Activated CD8-positive, alpha-beta T cell treated with anti-CD3 and anti-CD28 coated beads, Interleukin-2, amount 10 ng/mL, durations not matched to agents 7 days and 5 days (primary cell): ENCODE measurements around the gene ELAVL1. TPM values are rescaled to one million over a fixed set of nuclear protein-coding genes. Genes with fewer than 3 reads are reported as not detected.
A peak's percentile ranks its signal among the peaks of the same experiment; 100 is the strongest.

Experiments used
- ATAC-seq: fragments of 150-1000 bp; cut with Tn5 transposase; one replicate; pipeline ENCODE4 v1.10.0; 2021; ENCODE audit warnings: moderate library complexity
- CTCF ChIA-PET: fragments of 350-600 bp; sonication (Branson Sonifier 250); formaldehyde crosslinking; loops from one replicate; lab custom pipeline; 2021; ENCODE audit warnings: antibody characterized with exemption; lab: Charles Lee
- POLR2A ChIA-PET: fragments of 350-600 bp; sonication (Branson Sonifier 250); formaldehyde crosslinking; loops from one replicate; lab custom pipeline; 2021; ENCODE audit warnings: antibody characterized with exemption; lab: Charles Lee
- DNase-seq: peaks from one replicate; pipeline ENCODE4 v3.0.0-alpha.2; 2020
- H3K27ac Mint-ChIP-seq: one replicate; pipeline ENCODE4 v1.8.0; 2021; ENCODE audit warnings: mild to moderate bottlenecking, mixed read lengths
- H3K27me3 Mint-ChIP-seq: one replicate; pipeline ENCODE4 v1.8.0; 2021; ENCODE audit warnings: low read depth, mixed read lengths
- H3K36me3 Mint-ChIP-seq: one replicate; pipeline ENCODE4 v1.8.0; 2021; ENCODE audit warnings: low read depth, mixed read lengths
- H3K4me1 Mint-ChIP-seq: one replicate; pipeline ENCODE4 v1.8.0; 2021; ENCODE audit warnings: low read depth, mixed read lengths
- H3K4me3 Mint-ChIP-seq: one replicate; pipeline ENCODE4 v1.8.0; 2021; ENCODE audit warnings: mild to moderate bottlenecking, mixed read lengths
- H3K9me3 Mint-ChIP-seq: one replicate; pipeline ENCODE4 v1.8.0; 2022; ENCODE audit warnings: mixed read lengths; ENCODE audit not compliant: insufficient read depth
- total RNA-seq, 2 experiments: library from RNA; stranded (reverse); gene quantifications; one replicate each; pipeline ENCODE4 v1.2.3, GENCODE V29; 2021

ELAVL1 gene
- total RNA-seq, result 100 to 1,000 TPM; 128 to 132 TPM

DNA sequence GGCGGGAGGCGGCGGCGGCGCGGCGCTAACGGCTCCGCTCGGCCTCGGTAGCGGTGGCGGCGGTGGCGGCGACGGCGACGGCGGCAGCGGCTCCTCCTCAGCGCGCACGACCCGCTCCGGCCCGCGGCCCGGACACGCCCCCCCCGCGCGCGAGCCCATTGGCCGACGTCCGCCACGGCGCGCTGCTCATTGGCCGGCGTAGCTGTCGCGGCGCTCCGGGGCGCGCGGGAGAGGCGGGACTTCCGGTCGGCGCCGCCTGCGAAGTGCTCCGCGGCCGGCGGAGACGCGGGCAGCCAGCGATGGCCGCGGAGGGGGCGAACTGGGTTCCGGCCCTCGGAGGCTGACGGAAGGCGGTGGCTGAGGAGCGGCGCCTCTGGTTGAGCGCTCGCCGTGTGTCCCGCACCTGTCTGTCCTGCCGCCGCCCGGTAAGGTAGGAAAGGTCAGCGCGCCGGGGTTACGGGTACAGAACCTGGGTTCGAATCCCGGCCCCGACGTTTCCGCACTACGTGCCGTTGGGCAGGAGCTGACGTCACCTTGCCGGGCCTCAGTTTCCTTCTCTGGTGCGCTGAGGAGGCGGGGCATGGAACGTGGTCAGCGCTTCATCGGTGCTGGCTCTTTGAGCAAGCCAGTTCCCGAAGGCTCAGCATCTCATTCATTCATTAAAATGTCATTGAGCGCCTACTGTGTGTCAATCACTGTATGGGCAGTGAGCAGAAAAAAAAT lies at the start of gene ELAVL1:
TSS of gene ELAVL1 (minus strand) at position 108 of the 723 bp plus-strand sequence. CDS start 13,826 bp downstream, outside the sequence.
- Mint-ChIP-seq H3K4me3 (peak within 1 kb of the TSS; percentile 84), H3K9me3 (no peaks in the 10 kb centered on the region), H3K27me3 (no peaks in the 10 kb centered on the region), H3K36me3 (peaks cover 13% of the 10 kb centered on the region), H3K27ac (peak within 1 kb of the TSS; percentile 86), H3K4me1 (peaks cover 35% of the 10 kb centered on the region)
- POLR2A ChIA-PET, result interaction anchor here (1.4 kb wide), 1 partner anchor 62 kb away, joined by 5 read pairs; the partner anchor contains the start of gene TIMM44
- ATAC-seq, result peak; percentile 93
- CTCF ChIA-PET, result interaction anchor here (0.5 to 2.7 kb wide), 6 partner anchors 19 to 325 kb away, joined by 3 to 16 read pairs (median 3); partner anchors contain the start of genes TIMM44 and TRAPPC5
- DNase-seq, result peak; percentile 90

DNA sequence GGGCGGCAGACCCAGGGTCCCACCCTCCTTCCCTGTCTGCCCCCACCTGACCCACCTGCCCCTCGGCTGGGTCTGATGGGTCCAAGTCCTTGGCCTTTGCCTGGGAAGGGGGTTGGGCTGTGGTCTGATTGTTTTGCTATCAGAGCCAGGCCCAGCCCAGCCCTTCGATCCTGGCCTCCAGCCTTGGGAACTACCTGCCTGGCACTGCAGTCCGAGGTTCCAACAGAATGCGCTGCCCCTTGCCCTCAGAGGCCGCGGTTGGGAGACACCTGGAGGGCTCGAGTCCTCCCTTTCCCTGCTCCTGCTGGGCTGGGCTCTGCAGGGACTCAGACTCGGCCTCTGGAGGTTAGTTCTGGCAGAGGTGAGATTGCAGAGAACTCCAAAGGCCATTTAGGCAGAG lies 48.7 kb upstream of the ELAVL1 start:
- Mint-ChIP-seq H3K27ac (no peak overlapping the region), H3K4me1 (peaks cover 31% of the 10 kb centered on the region), H3K4me3 (no peak overlapping the region), H3K27me3 (peaks cover 4% of the 10 kb centered on the region), H3K9me3 (no peaks in the 10 kb centered on the region), H3K36me3 (no peaks in the 10 kb centered on the region)
- POLR2A ChIA-PET, result no interaction called here
- CTCF ChIA-PET, result no interaction called here
- ATAC-seq (no peak), DNase-seq (no peak)

DNA sequence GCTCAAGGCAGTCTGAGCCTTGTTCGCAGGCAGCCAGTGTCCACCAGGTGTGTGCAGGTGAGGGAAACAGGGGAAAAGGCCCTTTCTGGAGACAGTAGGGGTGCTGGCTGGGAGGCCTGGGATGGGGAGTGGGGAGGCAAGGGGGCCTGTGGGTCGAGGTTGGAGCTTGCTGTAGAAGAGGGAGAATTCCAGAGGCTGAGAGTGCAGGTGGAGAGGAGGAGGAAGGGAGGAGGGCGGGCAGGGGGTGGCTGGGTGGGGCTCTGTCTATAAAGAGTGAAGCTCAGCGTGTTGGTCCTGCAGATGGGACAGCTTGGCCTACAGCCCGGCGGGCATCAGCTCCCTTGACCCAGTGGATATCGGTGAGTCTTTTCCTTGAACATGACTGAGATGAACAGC lies 47.0 kb upstream of the ELAVL1 start, which contains the start of gene CCL25:
TSS of gene CCL25 (plus strand) at position 297 of the 396 bp plus-strand sequence. CDS start 290 bp downstream, outside the sequence.
- no peak for DNase-seq
- H3K9me3 Mint-ChIP-seq, result no peaks in the 10 kb centered on the region
- peaks cover 38% of the 10 kb centered on the region for H3K4me1 Mint-ChIP-seq
- H3K4me3 Mint-ChIP-seq, result peak within 1 kb of the TSS; percentile 64
- ChIA-PET POLR2A (no interaction called here), CTCF (no interaction called here)
- peaks cover 7% of the 10 kb centered on the region for H3K27me3 Mint-ChIP-seq
- no peaks in the 10 kb centered on the region for H3K36me3 Mint-ChIP-seq
- peak within 1 kb of the TSS; percentile 97 for H3K27ac Mint-ChIP-seq
- no peak for ATAC-seq

DNA sequence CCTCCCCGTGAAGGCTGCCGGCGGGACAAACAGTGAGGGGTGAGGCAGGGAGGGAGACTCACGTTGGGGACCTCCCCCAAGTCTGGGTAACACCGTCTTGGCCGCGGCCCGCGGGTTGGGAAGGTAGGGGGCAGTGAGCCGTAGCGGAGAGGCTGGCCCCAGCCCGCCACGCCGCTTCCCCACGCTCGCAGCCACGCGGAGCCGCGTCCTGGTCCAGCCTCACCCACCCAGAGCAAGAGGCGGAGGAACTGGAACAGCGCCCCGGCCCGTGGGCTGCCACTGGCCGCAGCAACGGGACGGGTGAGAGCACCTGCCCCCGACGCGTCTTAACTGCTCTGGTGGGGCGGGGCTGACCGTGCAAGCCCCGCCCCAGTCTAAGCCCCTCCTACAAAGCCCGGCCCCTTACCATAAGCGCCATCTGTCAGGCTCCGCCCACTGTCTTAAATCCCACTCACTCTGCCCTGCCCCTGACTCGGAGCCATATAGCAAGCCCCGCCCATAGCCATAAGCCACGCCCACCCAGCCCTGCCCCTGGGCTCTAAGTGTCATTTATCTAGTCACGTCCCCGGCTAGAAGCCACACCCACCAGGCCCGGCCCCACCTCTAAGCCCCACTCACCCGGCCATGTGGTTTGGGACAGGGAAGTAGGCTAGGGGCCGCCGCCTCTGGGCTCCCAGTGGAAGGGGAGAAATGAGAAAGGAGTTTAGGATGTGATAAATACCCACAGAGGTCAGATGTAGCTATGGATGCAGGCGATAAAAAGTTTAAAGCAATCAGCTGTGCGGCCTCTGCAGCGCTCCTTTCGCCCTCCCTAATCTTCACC lies 45.0 kb upstream of the ELAVL1 start:
- peak overlapping the region; percentile 76 for H3K27ac Mint-ChIP-seq
- ATAC-seq, result peak; percentile 90
- DNase-seq, result peak; percentile 92
- no peaks in the 10 kb centered on the region for H3K9me3 Mint-ChIP-seq
- POLR2A ChIA-PET, result no interaction called here
- peaks cover 44% of the 10 kb centered on the region for H3K4me1 Mint-ChIP-seq
- peaks cover 7% of the 10 kb centered on the region for H3K27me3 Mint-ChIP-seq
- peak overlapping the region; percentile 38 for H3K4me3 Mint-ChIP-seq
- CTCF ChIA-PET, result no interaction called here
- no peaks in the 10 kb centered on the region for H3K36me3 Mint-ChIP-seq

DNA sequence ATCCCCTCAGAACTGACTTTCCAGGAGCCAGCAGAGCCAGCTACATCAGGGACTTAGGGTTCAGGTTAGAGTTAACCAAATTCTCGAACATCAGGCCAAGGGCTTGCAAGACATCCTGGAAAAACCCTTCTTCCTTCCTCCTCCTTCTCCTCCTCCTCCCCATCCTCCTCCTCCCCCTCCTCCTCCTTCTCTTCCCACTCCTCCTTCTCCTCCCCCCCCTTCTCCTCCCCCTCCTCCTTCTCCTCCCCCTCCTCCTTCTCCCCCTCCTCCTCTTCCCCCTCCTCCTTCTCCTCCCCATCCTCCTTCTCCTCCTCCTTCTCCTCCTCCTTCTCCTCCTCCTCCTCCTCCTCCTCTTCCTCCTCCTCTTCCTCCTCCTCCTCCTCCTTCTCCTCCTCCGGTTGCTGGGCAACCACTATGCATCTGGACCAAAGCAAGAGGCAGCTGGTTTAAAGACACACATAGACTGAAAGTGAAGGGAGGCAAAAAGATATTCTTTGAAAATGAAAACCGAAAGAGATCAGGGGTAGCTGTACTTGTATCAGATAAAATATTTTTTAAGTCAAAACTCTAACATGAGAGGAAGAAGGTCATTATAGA lies 41.2 kb upstream of the ELAVL1 start:
- H3K36me3 Mint-ChIP-seq, result no peaks in the 10 kb centered on the region
- CTCF ChIA-PET, result no interaction called here
- peaks cover 12% of the 10 kb centered on the region for H3K27me3 Mint-ChIP-seq
- peaks cover 26% of the 10 kb centered on the region for H3K4me1 Mint-ChIP-seq
- no peak for ATAC-seq
- no peaks in the 10 kb centered on the region for H3K9me3 Mint-ChIP-seq
- no peak overlapping the region for H3K27ac Mint-ChIP-seq
- DNase-seq, result no peak
- POLR2A ChIA-PET, result no interaction called here
- H3K4me3 Mint-ChIP-seq, result no peak overlapping the region

DNA sequence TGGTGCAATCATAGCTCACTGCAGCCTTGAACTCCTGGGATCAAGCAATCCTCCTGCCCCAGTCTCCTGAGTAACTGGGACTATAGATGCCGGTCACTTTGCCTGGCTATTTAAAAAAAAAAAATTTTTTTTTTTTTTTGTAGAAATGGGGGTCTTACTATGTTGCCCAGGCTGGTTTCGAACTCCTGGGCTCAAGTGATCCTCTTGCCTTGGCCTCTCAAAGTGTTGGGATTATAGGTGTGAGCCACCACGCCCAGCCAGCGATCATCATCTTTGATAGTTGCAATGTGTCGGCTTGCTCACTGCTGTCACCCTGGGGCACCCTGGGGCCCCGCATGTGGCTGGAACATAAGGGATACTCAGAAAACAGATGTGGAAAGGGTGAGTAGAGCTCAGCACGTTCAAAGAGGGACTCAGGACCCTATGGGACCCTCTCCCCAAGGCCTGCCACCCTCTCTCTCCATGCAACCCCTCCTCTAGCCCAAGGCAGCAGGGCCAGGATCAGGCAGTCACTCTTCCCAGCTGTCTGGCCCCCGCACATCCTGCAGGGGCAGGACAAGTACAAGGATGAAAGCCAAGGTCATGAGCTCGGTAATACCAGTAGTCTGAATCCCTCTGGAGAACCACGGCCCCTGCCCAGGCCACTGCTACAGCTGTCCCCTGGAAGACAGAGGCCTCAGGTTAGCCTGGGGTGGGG lies 40.6 kb upstream of the ELAVL1 start:
- Mint-ChIP-seq H3K9me3 (no peaks in the 10 kb centered on the region), H3K4me3 (no peak overlapping the region), H3K4me1 (peaks cover 22% of the 10 kb centered on the region), H3K27me3 (peaks cover 12% of the 10 kb centered on the region), H3K27ac (no peak overlapping the region), H3K36me3 (no peaks in the 10 kb centered on the region)
- ChIA-PET CTCF (no interaction called here), POLR2A (no interaction called here)
- ATAC-seq, result no peak
- DNase-seq, result no peak

DNA sequence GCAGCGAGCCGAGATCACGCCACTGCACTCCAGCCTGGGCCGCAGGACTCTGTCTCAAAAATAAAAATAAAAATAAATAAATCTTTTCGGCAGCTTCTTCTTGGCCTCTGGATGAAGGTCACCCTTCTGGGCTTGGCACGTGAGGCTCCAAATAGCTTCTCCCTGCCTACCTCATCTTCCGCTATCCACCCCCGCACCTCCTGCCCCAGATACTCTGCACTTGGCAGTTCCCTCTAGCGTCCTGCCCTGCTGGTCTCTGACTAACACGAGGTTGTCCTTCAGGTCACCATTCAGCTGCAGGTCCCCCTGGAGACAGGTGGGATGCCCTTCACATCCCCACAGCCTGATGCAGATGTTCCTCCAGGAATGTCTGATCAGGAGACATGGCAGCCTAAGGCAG lies 38.6 kb upstream of the ELAVL1 start:
- POLR2A ChIA-PET, result interaction anchor here (0.6 kb wide), 1 partner anchor 566 kb away, joined by 3 read pairs; no protein-coding TSS in a partner anchor

DNA sequence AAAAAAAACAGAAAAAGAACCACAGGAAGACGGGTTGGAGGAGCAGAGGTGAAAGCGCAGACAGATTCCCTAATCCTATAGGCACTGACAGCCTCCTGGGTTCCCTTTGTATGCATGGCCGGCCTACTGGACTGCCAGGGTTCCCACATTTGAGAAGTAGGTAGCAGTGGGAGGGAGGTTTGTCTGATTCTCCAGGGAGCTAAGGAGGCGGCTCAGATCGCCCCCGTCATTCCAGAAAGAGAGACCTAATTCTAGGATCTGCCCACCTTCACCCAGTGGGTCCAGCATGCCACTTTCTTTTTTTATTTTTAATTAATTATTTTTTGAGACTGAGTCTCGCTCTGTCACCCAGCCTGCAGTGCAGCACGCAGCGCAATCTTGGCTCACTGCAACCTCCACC lies 37.5 kb upstream of the ELAVL1 start:
- Mint-ChIP-seq H3K4me3 (no peak overlapping the region), H3K4me1 (peaks cover 11% of the 10 kb centered on the region), H3K27ac (no peak overlapping the region), H3K36me3 (no peaks in the 10 kb centered on the region), H3K9me3 (no peaks in the 10 kb centered on the region), H3K27me3 (peaks cover 9% of the 10 kb centered on the region)
- ATAC-seq, result no peak
- DNase-seq, result no peak
- POLR2A ChIA-PET, result no interaction called here
- CTCF ChIA-PET, result interaction anchor here (1.1 kb wide), 1 partner anchor 36 kb away, joined by 3 read pairs; no protein-coding TSS in a partner anchor

More for the DNA sequence above, 38.6 kb upstream of the ELAVL1 start:
- CTCF ChIA-PET, result interaction anchor here (1.1 kb wide), 1 partner anchor 38 kb away, joined by 3 read pairs; no protein-coding TSS in a partner anchor
- Mint-ChIP-seq H3K36me3 (no peaks in the 10 kb centered on the region), H3K27ac (no peak overlapping the region), H3K4me3 (no peak overlapping the region), H3K9me3 (no peaks in the 10 kb centered on the region), H3K4me1 (peaks cover 13% of the 10 kb centered on the region), H3K27me3 (peaks cover 8% of the 10 kb centered on the region)
- ATAC-seq (no peak), DNase-seq (no peak)

DNA sequence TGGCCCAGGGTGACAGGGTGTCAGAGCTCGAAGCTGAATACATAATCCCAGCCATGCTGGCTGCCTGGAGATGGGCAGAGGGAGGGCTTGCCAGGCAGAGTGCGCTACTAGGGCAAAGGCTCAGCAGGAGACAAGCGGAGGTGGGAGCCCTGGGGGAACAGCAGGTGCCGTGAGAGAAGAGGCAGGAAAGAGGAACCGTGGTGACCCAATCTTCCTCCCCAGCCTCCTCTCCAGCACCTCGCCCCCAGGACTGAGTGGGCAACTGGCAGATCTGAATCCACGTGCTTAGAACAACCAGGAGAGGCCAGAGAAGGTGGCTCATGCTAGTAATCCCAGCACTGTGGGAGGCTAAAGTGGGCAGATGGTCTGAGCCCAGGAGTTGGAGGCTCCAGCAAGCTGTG lies 36.1 kb upstream of the ELAVL1 start:
- no peak for DNase-seq

DNA sequence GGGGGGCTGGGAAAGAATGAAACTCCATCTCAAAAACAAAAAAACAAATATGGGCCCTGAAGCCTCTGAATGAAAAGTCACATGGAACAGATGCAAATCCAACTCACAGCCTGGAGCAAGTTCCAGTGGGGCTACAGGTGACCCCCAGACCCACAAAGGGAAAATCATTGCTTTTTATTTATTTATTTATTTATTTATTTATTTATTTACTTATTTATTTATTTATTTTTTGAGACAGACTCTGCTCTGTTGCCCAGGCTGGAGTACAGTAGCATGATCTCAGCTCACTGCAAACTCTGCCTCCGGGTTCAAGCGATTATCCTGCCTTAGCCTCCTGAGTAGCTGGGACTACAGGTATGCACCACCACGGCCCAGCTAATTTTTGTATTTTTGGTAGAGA lies 33.8 kb upstream of the ELAVL1 start:
- no peaks in the 10 kb centered on the region for H3K4me1 Mint-ChIP-seq
- no peaks in the 10 kb centered on the region for H3K36me3 Mint-ChIP-seq
- no peaks in the 10 kb centered on the region for H3K9me3 Mint-ChIP-seq
- ChIA-PET CTCF (no interaction called here), POLR2A (no interaction called here)
- H3K27me3 Mint-ChIP-seq, result peaks cover 12% of the 10 kb centered on the region
- no peak for DNase-seq
- no peak overlapping the region for H3K27ac Mint-ChIP-seq
- ATAC-seq, result no peak
- no peak overlapping the region for H3K4me3 Mint-ChIP-seq

More for the DNA sequence above, 36.1 kb upstream of the ELAVL1 start:
- H3K9me3 Mint-ChIP-seq, result no peaks in the 10 kb centered on the region
- H3K27me3 Mint-ChIP-seq, result peaks cover 10% of the 10 kb centered on the region
- H3K36me3 Mint-ChIP-seq, result no peaks in the 10 kb centered on the region
- H3K4me1 Mint-ChIP-seq, result no peaks in the 10 kb centered on the region
- POLR2A ChIA-PET, result no interaction called here
- H3K27ac Mint-ChIP-seq, result no peak overlapping the region
- CTCF ChIA-PET, result no interaction called here
- no peak overlapping the region for H3K4me3 Mint-ChIP-seq
- no peak for ATAC-seq

DNA sequence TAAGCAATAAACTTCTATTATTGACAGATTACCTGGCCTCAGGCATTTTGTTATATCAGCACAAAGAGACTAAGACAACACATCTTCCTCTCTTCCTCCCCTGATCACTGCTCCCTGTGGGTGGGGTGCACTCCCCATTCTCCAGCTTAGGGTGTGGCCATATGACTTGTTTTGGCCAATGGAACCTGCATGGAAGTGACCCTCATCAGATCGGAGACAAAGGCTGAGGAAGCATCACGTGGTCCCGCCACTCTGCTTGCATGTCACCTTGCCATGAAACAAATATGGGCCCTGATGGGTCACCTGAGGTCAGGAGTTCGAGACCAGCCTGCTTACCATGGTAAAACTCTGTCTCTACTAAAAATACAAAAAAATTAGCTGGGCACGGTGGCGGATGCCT lies 33.4 kb upstream of the ELAVL1 start:
- H3K27me3 Mint-ChIP-seq, result peaks cover 9% of the 10 kb centered on the region
- H3K4me1 Mint-ChIP-seq, result no peaks in the 10 kb centered on the region
- no peaks in the 10 kb centered on the region for H3K9me3 Mint-ChIP-seq
- POLR2A ChIA-PET, result no interaction called here
- no peak for DNase-seq
- H3K4me3 Mint-ChIP-seq, result no peak overlapping the region
- H3K36me3 Mint-ChIP-seq, result no peaks in the 10 kb centered on the region
- no peak overlapping the region for H3K27ac Mint-ChIP-seq
- CTCF ChIA-PET, result no interaction called here
- no peak for ATAC-seq
